ENCODE data around the gene KSR1. TPM values are rescaled to one million over a fixed set of nuclear protein-coding genes. Genes with fewer than 3 reads are reported as not detected.

Gene KSR1
- total RNA-seq, 1 experiment from 2014 or later, result 11.7 TPM

GRCh38 chr17:27512031-27512430 lies 55.8 kb downstream of the KSR1 start:
- no peak for DNase-seq (ENCODE audit: extremely low read depth, low read depth)

GRCh38 chr17:27512511-27513346 lies 56.5 kb downstream of the KSR1 start:
- DNase-seq (ENCODE audit: extremely low read depth, low read depth), result no peak

- DNase-seq (ENCODE audit: extremely low read depth, low read depth), result no peak
Observed at GRCh38 chr17:27513849-27514248, 57.6 kb downstream of the KSR1 start.

- no peak for DNase-seq (ENCODE audit: extremely low read depth, low read depth)
Observed at GRCh38 chr17:27514595-27515413, 58.6 kb downstream of the KSR1 start.

- DNase-seq (ENCODE audit: extremely low read depth, low read depth), result no peak
Observed at GRCh38 chr17:27518048-27518447, 61.8 kb downstream of the KSR1 start.

GRCh38 chr17:27518545-27519521 lies 62.6 kb downstream of the KSR1 start:
- DNase-seq (ENCODE audit: extremely low read depth, low read depth), result no peak

GRCh38 chr17:27519550-27519949 lies 63.3 kb downstream of the KSR1 start:
- no peak for DNase-seq (ENCODE audit: extremely low read depth, low read depth)

GRCh38 chr17:27520491-27521185 lies 64.4 kb downstream of the KSR1 start:
- no peak for DNase-seq (ENCODE audit: extremely low read depth, low read depth)

- no peak for DNase-seq (ENCODE audit: extremely low read depth, low read depth)
Observed at GRCh38 chr17:27521281-27522027, 65.2 kb downstream of the KSR1 start.

- DNase-seq (ENCODE audit: extremely low read depth, low read depth), result no peak
Observed at GRCh38 chr17:27522028-27522635, 65.9 kb downstream of the KSR1 start.

GRCh38 chr17:27523712-27524111 lies 67.5 kb downstream of the KSR1 start:
- no peak for DNase-seq (ENCODE audit: extremely low read depth, low read depth)

- no peak for DNase-seq (ENCODE audit: extremely low read depth, low read depth)
Observed at GRCh38 chr17:27524594-27524993, 68.3 kb downstream of the KSR1 start.

GRCh38 chr17:27525316-27525715 lies 69.1 kb downstream of the KSR1 start:
- DNase-seq (ENCODE audit: extremely low read depth, low read depth), result no peak

- DNase-seq (ENCODE audit: extremely low read depth, low read depth), result no peak
Observed at GRCh38 chr17:27525836-27526603, 69.8 kb downstream of the KSR1 start.

- DNase-seq (ENCODE audit: extremely low read depth, low read depth), result no peak
Observed at GRCh38 chr17:27526604-27527002, 70.4 kb downstream of the KSR1 start.

- peak; percentile 64 for DNase-seq (ENCODE audit: extremely low read depth, low read depth)
Observed at GRCh38 chr17:27529230-27529796, 73.1 kb downstream of the KSR1 start.

GRCh38 chr17:27530764-27531391 lies 74.6 kb downstream of the KSR1 start:
- peak; percentile 65 for DNase-seq (ENCODE audit: extremely low read depth, low read depth)
